HG03095 (cell line): ENCODE results near the gene PLEKHB2.
A peak's percentile ranks its signal among the peaks of the same experiment; 100 is the strongest.
"Not testable (repeated sequence)": the region's sequence is repeated elsewhere in the genome, so short reads cannot be mapped to it uniquely, and the experiment has no call there.

Source experiments
- ATAC-seq: cut with Tn5 transposase; IDR thresholded peaks from one replicate; pipeline ENCODE4 v1.9.1; 2021; ENCODE audit warnings: moderate library complexity; ENCODE audit not compliant: unreplicated experiment

The PLEKHB2 gene

DNA sequence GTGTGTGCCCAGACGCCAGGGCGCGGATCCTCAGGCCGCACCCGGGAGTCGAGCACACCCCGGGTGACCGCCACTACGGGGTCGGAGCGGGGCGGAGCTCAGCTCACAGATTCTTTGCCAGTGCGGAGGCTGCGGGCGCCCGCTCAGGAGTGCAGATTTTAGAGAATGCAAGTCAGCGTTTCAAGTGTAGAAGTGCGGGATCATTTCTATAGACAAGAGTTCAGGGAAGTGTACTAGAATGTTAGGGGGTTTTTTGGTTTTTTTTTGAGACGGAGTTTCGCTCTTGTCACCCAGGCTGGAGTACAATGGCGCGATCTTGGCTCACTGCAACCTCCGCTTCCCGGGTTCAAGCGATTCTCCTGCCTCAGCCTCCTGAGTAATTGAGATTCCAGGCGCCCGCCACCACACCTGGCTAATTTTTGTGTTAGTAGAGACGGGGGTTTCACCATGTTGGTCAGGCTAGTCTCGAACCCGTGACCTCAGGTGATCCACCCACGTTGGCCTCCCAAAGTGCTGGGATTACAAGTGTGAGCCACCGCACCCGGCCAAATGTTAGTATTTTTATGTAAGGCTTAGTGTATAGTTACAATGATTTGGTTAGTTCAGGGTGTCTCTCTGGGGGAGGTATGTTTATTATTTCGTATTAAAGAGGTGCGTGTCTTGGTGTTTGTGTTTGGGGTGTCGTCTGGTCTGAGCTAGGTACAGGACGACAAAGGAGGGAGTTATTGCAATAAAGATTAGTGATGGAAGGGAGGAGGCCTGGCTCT, 11.3 kb upstream of the PLEKHB2 start:
- ATAC-seq, result peak; percentile 68

DNA sequence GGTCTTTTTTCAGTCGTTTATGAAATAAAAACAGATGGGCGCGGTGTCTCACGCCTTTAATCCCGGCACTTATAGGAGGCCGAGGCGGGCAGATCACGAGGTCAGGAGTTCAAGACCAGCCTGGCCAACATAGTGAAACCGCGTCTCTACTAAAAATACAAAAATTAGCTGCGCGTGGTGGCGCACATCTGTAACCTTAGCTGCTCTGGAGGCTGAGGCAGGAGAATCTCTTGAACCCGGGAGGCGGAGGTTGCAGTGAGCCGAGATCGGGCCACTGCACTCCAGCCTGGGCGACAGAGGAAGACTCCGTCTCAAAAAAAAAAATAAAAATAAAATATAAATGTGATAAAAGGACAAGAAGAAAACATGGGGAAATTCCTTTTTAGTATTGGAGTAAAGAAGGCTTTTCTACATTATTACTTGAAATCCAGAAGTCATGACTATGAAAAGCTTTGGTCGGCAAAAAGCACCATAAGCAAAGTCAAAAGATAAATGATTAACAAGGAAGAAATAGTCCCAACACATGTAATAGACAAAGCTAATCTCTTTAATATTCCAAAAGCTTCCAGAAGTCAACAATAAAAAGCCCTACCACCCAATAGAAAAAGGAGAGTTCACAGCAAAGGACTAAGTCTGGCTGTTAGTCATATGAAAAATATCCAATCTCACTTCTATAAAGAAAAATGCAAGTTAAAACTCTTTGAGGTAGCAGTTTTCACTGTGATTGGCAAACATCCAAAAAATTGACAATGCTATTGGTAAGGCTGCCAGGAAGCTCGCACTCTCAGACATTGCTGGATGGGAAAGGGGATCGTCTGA, 10.5 kb upstream of the PLEKHB2 start:
- ATAC-seq, result no peak

DNA sequence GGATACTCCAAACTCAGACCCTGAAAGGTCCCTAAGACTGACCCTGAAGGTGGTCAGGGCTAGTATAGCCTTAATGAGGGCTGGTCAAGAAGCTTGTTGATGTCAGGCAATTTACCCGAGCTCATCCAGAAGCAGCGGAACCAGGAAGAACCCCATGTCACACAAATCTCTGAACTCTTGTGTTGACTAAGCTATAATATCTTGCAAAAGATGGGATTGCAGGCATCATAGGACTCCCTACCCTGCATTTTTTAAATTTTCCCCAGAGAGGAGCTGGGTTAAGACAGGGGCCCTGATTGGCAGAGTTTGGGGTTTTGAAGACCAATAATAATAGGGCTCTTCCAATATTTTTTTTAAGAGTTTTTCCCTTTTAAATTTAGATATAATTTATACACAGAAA, 2.0 kb upstream of the PLEKHB2 start:
- ATAC-seq, result no peak

DNA sequence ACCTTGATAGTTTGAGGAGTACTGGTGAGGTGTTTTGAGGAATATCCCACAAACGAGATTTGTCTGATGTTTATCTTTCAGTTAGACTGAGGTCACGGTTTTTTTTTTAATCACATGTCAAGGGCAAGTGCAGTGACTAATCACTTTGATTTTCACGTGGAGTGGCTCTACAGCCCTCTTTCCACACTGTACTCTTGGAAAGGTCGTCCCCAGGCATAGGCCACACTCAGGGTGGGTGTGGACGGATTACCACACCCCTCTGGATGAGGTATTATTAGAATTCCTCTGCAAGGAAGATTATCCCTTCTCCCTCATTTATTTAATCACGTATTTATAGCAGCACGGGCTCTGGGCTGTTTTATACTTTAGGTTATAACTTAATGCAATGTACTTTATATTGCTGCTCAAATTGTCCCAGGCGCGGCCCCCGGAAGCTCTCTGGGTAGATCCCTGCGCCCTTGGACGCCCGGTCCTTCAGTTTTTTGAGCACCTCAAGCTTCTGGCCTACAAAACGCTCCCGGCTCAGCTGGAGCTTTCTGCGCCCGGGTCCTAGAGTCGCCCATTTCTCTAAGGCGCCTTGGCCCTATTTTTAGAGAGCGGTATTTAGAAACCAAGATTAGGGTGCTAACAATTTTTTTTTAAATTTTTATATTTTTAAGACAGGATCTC, 515 bp upstream of the PLEKHB2 start:
- peak; percentile 68 for ATAC-seq

DNA sequence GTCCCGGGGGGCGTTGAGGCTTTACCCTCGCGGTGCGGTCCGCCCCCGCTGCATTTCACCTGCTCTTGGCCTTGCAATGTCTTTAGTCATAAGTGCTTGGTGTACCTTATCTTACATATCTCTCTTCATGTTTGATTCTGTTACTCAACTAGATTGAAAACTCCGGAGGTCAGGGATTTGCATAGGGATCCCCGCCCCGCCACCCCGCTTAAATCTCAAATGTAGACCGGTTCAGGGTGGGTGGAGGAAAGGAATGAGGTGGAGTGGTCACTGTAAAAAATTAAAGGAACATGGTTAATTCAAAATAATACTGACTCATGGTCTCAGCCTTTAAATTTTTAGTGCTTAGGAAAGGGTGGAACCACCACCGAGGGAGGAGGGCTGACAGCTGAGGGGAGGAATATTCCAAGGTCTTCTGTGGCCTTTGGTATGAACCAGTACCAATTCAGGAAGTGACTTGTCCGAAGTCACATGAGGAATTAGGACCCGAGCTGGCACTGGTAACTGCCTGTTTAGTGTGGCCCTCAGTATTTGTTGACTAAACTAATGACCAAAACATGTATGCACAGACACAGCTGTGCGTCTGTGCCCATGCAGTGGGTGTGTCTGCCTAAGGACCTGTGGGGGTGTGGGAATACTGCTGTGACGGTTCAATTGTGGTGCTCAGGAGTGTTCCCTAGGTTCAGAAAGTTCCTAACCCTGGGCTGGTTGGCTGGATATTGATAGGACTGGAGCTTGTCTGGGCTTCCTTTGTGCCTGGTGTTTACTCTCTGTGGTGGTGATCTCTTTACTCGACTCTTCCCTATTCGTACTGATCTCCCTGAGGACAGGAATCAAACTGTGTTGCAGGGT, 1.0 kb downstream of the PLEKHB2 start:
- peak; percentile 43 for ATAC-seq

DNA sequence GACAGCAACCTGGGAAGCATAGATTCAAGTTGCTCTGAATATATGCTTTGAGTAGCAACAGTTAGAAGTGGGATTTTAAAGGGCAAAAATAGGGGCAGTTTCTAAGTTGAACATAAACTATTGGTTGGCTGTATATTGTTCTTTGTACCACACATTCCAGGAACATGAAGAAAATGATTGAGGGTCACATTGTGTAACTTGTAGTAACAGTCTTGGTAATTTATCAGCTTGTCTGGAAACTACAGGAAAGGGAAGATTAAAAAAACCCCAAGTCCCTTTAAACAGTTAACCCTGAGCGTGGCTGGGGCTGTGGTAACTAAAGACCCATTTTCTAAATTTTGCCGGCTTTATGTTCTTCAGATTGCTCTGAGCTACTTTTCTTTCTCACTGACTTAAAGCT, 7.4 kb downstream of the PLEKHB2 start:
- no peak for ATAC-seq

DNA sequence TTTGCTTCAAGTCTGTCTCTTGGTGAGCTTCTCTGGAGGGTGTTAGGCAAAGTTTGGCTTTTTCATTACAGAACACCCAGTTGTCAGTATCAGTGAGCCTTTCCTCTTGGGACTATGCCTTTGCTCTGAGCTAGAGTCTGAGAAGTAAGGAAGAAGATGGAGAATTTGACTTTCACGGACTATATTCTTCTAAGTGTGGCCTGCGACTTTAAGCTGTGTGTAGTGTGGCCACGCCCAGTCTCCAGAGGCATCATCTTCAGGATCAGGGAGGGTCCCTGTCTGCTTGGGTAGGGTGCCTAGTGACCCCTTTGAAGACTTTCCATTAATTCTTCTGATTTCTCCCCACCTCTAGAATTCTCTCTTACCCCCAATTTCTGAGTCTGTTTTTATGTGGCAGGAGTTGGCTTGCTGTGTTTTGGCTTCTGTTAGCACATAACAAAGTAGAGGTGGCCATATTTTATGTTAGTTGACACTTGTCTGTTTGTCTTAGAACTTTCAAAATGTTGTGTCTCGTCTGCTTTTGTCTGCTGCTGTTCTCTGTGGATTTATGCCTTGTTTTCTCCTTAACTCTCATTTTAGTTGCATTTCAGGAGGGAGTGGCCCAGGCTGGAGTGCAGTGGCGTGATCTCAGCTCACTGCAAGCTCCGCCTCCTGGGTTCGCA, 8.6 kb downstream of the PLEKHB2 start:
- ATAC-seq, result no peak

DNA sequence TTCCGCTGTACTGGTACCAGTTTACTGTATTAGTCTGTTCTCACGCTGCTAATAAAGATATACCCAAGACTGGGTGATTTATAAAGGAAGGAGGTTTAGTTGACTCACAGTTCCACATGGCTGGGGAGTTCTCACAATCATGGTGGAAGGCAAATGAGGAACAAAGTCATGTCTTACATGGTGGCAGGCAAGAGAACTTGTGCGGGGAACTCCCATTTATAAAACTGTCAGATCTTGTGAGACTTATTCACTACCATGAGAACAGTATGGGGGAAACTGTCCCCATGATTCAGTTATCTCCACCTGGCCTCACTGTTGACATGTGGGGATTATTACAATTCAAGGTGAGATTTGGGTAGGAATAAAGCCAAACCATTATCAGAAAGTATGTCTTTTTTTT, 9.8 kb downstream of the PLEKHB2 start:
- ATAC-seq, result not testable (repeated sequence)

DNA sequence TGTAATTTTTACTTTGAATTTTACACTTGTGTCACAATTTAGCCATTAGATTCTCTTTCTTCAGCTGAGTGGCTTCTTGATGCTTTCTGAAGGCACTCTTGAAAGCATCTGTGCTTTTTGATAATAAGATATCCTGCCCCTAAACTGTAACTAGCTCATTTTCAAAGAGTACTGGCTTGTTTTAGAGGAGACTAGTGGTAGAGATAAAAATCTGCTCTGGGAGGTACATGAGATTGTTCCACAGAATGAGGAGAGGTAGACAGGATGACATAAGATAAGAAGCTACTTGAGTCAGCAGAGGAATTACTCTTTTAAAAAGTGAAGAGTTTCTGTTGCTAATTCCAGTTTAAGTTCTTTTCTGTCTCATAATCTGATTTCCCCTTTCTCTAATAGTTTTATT, 10.6 kb downstream of the PLEKHB2 start:
- ATAC-seq, result no peak

DNA sequence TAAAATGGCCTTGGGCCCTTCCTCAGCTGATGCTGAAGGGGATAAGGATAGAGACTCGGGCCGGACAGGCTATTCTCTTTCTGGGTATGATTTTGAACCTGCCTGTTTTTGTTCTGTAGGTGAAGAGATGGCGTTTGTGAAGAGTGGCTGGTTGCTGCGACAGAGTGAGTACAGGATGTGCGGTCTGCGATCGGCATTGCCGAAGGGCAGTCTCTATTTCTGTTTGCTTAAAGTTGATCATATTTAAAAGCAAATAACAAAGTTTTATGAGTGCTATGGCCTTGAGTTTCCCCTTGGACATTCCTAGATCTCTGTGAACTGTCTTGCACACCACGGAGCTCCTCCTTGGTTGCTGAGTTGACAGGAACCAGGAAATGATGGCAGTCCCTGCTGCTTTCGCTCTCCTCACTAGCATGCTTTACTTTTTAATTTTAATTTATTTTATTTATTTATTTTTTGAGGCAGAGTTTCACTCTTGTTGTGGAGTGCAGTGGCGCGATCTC, 15.7 kb downstream of the PLEKHB2 start:
- ATAC-seq, result no peak

DNA sequence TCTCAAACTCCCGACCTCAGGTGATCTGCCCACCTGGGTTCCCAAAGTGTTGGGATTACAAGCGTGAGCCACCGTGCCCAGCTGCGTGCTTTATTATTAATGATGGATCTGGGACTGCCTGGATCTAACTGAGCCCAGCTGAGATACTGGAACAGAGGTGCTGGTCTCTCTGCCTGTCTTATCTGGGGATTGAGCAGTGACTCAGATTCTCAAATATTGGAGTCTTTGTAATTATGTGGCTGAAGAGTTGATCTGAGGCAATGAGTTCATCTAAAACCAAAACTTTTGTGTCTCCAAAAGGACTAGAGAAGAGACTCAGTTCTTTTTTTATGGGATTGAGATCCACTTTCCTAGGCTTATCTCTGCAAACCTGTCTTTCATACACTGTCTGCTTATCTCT, 16.3 kb downstream of the PLEKHB2 start:
- ATAC-seq, result no peak

DNA sequence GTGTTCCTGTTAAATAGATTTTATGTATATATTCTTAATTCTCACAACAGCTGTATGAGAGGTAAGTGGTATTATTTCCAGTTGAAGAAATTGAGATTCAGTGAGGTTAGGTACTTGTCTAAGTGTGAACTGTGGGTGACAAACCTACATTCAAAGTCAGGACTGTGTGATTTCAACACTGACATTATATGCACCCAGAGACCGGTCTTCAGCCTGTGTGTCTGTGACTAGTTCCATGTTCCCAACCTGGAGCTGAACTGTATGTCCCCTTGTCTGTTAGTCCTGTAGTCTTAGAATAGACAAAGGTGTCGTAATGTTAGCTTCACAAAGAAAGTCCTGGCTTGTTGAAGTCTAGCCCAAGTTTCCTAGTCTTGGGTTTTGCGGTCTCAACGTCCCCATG, 17.4 kb downstream of the PLEKHB2 start:
- ATAC-seq, result no peak

DNA sequence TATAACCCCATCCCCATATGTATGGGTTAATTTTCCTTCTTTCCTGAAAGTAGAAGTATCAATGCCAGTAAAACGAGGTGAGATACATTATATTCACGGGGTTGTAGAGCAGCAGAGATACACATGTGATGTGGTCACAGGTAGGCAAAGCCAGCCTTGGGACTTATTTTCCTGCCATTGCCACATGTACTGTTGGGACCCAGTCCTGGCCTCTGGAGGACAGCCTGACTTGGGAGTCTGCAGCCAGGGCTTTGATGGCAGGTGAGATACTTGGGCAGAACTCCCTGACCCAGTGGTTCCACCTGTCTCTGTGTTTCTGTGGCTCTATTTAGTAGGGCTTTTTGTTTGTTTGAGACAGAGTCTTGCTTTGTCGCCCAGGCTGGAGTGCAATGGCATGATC, 18.1 kb downstream of the PLEKHB2 start:
- no peak for ATAC-seq

DNA sequence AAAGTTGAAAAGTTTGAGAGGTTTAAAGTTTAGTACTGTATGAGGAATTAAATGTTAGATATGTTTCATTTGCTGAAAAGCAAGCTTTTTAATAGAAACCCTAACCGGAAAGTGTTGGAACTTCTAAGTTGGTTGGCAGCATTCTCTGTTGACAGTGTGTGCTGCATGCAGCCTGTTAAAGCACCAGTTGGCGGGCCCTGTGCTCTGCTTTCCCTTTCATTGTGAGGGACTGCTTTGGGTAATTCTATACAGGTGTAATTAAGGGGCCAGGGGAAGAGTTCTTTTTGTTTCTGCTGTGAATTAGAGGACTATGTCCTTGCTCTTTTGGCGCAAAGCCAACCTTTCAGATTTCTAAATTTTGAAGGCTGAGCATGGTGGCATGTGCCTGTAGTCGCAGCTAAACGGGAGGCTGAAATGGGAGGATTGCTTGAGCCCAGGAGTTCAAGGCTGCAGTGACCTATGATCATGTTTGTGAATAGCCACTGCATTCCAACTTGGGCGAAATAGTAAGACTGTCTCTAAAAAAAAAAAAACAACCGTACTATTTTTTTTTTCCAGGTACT, 20.1 kb downstream of the PLEKHB2 start:
- no peak for ATAC-seq

DNA sequence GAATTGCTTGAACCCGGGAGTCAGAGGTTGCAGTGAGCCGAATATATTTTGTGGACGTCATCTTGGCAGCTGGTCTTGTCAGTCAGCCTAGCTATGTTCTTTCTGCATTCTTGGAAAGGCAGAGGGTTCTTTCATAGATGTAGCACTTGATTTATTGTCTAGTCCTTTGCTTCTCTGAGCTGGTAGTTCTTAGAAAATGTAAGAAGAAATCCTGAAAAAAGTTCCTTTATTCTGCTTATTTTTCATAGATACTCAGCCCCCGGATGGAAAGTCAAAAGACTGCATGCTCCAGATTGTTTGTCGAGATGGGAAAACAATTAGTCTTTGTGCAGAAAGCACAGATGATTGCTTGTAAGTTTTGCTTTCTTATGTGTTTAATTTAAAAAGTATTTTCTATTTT, 21.3 kb downstream of the PLEKHB2 start:
- ATAC-seq, result no peak

DNA sequence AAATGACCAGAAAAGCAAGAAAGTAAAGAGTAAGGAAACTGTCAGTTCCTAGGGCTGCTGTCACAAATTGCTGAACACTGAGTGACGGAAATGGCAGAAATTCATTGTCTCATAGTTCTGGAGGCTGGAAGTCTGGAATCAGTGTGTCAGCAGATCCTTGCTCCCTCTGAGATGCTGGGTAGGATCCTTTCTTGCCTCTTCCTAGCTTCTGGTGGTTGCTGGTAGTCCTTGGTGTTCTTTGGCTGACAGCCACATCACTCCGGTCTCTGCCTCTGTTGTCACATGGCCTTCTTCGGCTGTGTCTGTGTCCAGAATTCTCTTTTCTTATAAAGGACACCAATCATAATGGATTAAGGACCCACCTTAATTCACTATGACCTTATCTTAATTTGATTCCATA, 21.9 kb downstream of the PLEKHB2 start:
- ATAC-seq, result no peak

DNA sequence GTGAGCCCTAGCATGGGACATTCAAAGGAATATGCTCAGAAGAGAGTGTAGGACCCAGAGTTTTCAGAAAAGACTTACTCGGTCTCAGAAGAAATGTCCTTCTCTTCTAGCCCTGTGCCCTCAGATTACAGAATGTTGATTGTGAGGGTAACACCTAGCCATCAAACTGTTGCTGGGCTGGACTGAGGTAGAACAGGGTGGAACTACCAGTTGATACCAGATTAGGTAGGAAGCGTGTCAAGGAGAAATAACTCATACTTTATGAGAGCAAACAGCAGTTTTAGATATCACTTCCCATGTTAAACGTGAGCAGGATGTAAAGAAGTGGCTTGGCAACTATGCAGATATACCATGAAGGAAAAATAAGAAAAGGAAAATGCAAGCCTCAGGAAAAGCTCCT, 22.8 kb downstream of the PLEKHB2 start:
- no peak for ATAC-seq

DNA sequence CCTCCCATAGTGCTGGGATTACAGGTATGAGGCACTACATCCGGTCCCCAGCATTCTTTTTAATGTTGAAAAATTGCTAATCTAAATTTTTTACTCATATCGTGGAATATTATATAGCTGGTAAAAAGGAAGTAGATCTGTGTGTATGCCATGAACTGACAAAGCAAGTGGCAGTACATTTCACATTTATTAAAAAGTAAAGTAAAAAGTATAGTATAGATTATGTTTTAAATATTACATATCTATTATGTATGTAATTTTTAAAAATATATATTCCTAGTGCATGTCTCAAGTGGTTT, 25.1 kb downstream of the PLEKHB2 start:
- no peak for ATAC-seq

DNA sequence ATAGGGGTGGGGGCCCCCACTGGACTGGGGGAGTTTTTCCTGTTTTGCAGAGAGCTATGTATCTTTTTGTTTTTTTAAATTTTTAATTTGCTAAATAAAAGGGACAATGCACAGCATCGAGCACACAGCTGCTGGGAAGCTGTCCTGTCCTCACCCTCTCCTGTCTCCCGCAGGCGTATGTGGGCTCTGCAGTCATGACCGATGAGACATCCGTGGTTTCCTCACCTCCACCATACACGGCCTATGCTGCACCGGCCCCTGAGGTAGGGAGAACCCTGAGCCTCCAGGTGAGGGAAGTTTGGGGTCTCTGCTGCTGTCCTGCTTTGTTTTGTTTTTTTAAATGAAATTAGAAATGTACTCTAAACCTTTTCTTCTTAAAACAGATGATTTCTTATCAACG, 27.6 kb downstream of the PLEKHB2 start:
- no peak for ATAC-seq

DNA sequence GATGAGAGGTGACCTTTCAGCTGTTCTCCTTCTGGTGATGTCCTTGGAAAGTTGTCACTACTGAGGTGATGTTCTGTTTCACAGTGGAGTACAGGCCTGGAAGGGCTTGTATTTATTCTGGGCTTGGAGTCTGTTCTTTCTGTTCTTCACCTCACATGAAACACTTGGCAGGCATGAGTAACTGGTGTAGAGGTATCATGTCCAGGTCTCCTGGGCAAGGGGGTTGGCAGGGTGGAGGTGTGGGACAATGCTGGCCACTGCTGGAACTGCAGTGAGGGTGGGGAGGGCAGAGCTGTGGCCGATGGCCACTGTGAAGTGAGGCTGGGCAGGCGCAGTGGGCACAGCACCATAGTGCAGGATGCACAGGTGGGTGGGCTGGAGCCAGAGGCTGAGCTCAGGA, 35.4 kb downstream of the PLEKHB2 start:
- ATAC-seq, result no peak
